Immature natural killer cell (primary cell): ENCODE data around the gene ARIH1. TPM values are rescaled to one million over a fixed set of nuclear protein-coding genes. Genes with fewer than 3 reads are reported as not detected.
"Not testable (repeated sequence)": the region's sequence is repeated elsewhere in the genome, so short reads cannot be mapped to it uniquely, and the experiment has no call there.

ENCODE experiments used
- DNase-seq, 3 donors: peaks; one replicate each; pipeline ENCODE4 v3.0.0; 2022; ENCODE audit warnings: mixed read lengths in 1 of 3
- H3K27ac Mint-ChIP-seq, 6 donors: one replicate each; pipeline ENCODE4 v1.8.0; 2020; ENCODE audit warnings: mixed read lengths in 6 of 6, mild to moderate bottlenecking in 5 of 6, inconsistent platforms in 4 of 6, moderate library complexity in 3 of 6
- H3K27me3 Mint-ChIP-seq, 3 donors: one replicate each; pipeline ENCODE4 v1.8.0; 2020 to 2021; ENCODE audit warnings: low read depth in 3 of 3, mild to moderate bottlenecking in 3 of 3, mixed read lengths in 3 of 3, moderate library complexity in 3 of 3, inconsistent platforms in 1 of 3
- H3K36me3 Mint-ChIP-seq, 3 donors: one replicate each; pipeline ENCODE4 v1.8.0; 2020; ENCODE audit warnings: mixed read lengths in 3 of 3, inconsistent platforms in 2 of 3, mild to moderate bottlenecking in 2 of 3
- H3K4me1 Mint-ChIP-seq, 2 donors: one replicate each; pipeline ENCODE4 v1.8.0; 2020; ENCODE audit warnings: inconsistent platforms in 2 of 2, mild to moderate bottlenecking in 2 of 2, mixed read lengths in 2 of 2, moderate library complexity in 1 of 2
- H3K4me3 Mint-ChIP-seq, 5 donors: one replicate each; pipeline ENCODE4 v1.8.0; 2020; ENCODE audit warnings: mild to moderate bottlenecking in 5 of 5, mixed read lengths in 5 of 5, inconsistent platforms in 3 of 5, moderate library complexity in 3 of 5
- H3K9me3 Mint-ChIP-seq, 6 donors: one replicate each; pipeline ENCODE4 v1.8.0; 2020; ENCODE audit warnings: mild to moderate bottlenecking in 6 of 6, mixed read lengths in 6 of 6, inconsistent platforms in 4 of 6, moderate library complexity in 3 of 6
- polyA plus RNA-seq, 3 donors: library from polyadenylated mRNA; unstranded; fragments of 300-500 nt; fragmentation: Illumina TruSeq; gene quantifications; one replicate each; pipeline ENCODE4 v1.2.3, GENCODE V29; 2021

ARIH1 gene
- polyA plus RNA-seq, 3 donors from 2014 or later, result 5.8 to 24.3 (median 8.0) TPM

DNA sequence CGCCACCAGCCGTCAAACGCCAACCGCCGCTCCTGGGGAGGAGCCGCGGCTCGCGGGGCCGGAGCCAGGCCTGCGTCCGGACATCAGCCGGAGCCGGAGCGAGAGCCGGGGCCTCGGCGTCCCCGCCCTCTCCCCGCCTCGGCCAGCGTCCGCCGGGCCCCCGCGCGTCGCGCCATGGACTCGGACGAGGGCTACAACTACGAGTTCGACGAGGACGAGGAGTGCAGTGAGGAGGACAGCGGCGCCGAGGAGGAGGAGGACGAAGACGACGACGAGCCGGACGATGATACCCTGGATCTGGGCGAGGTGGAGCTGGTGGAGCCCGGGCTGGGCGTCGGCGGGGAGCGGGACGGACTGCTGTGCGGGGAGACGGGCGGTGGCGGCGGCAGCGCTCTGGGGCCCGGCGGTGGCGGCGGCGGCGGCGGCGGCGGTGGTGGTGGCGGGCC is 359 bp downstream of the ARIH1 start:
- Mint-ChIP-seq H3K4me3 (peak overlapping the region; percentile 90 to 98 (median 93)), H3K4me1 (peaks cover 49 to 61% of the 10 kb centered on the region in 2 donors), H3K9me3 (no peaks in the 10 kb centered on the region), H3K27me3 (peaks cover 12 to 21% (median 17%) of the 10 kb centered on the region in 3 donors), H3K36me3 (peaks cover 0 to 12% (median 0%) of the 10 kb centered on the region in 3 donors), H3K27ac (peak overlapping the region; percentile 94 to 100 (median 96))
- no peak for DNase-seq

GRCh38 chr15:72474912-72475628 is 940 bp downstream of the ARIH1 start:
- peak overlapping the region; percentile 90 to 98 (median 93) for H3K4me3 Mint-ChIP-seq
- peaks cover 51 to 62% of the 10 kb centered on the region in 2 donors for H3K4me1 Mint-ChIP-seq
- peak overlapping the region; percentile 94 to 99 (median 96) for H3K27ac Mint-ChIP-seq
- peak; percentile 75 to 82 (median 81) for DNase-seq
- H3K36me3 Mint-ChIP-seq, result peaks cover 0 to 12% (median 0%) of the 10 kb centered on the region in 3 donors
- no peaks in the 10 kb centered on the region for H3K9me3 Mint-ChIP-seq
- peaks cover 12 to 21% (median 17%) of the 10 kb centered on the region in 3 donors for H3K27me3 Mint-ChIP-seq

DNA sequence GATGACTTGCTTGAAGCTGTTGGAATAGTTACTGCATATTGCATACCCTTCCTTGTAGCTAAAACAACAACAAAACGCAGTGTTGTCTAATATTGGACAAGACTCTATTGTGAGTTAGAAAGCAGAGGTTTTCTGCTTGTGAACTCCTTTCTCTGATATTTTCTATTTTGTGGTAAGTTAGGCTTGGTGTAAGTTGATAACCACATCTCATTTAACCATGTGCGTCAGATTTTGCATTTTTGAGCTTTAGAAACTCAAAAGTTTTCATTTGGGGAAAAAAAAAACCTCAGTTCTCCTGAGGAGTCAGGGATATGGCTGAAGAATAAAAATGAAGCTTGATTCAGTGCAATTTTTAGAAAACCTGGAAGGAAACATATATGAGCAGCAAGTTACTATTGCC is 1.5 kb downstream of the ARIH1 start:
- peak overlapping the region; percentile 90 to 98 (median 93) for H3K4me3 Mint-ChIP-seq
- peaks cover 0 to 12% (median 0%) of the 10 kb centered on the region in 3 donors for H3K36me3 Mint-ChIP-seq
- peaks cover 56 to 68% of the 10 kb centered on the region in 2 donors for H3K4me1 Mint-ChIP-seq
- H3K27me3 Mint-ChIP-seq, result peaks cover 12 to 21% (median 17%) of the 10 kb centered on the region in 3 donors
- peak overlapping the region; percentile 94 to 99 (median 96) for H3K27ac Mint-ChIP-seq
- H3K9me3 Mint-ChIP-seq, result no peaks in the 10 kb centered on the region
- DNase-seq, result no peak

DNA sequence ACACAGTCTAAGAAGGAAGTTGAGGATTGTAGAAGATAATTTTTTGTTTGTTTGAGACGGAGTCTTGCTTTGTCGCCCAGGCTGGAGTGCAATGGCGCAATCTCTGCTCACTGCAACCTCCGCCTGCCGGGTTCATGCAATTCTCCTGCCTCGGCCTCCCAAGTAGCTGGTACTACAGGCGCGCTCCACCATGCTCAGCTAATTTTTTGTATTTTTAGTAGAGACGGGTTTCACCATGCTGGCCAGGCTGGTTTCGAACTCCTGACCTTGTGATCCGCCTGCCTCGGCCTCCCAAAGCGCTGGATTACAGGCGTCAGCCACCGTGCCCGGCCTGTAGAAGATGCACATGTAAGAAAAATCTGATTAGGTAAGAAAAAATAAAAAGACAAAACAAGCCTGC is 2.2 kb downstream of the ARIH1 start:
- H3K36me3 Mint-ChIP-seq, DNase-seq, H3K9me3 Mint-ChIP-seq: not testable (repeated sequence)
- peak overlapping the region; percentile 57 to 88 (median 83) for H3K27ac Mint-ChIP-seq
- peaks cover 12 to 21% (median 17%) of the 10 kb centered on the region in 3 donors for H3K27me3 Mint-ChIP-seq
- peak overlapping the region; percentile 62 to 98 (median 93) for H3K4me3 Mint-ChIP-seq
- H3K4me1 Mint-ChIP-seq, result peaks cover 62 to 75% of the 10 kb centered on the region in 2 donors

DNA sequence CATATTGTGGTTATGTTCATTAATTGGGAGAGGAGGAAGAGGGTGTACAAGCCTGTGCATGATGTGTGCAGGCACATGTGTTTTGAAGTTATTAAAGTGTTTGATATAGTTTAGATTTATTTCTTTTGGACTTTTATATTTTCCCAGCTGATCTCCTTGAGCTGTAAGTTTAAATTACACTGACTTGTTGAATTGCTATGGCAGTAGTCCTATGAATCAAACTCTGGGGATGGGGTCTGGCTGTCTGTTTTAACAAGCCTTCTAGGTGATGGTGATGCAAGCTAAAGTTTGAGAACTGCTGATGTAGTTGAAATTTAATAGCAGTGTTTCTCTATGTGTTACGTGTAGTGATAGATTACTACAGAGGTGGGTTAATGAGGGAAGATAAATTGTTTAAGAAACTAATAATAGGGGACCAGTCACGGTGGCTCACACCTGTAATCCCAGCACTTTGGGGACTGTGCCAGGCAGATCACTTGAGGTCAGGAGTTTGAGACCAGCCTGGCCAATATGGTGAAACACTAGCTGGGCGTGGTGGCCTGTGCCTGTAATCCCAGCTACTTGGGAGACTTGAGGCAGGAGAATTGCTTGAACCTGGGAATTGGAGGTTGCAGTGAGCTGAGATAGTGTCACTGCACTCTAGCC is 7.0 kb downstream of the ARIH1 start:
- Mint-ChIP-seq H3K4me3 (peak overlapping the region in 1 of 5 donors; percentile 50), H3K27ac (peak overlapping the region in 3 of 6 donors; percentile 8 to 79 (median 52)), H3K36me3 (peaks cover 0 to 14% (median 0%) of the 10 kb centered on the region in 3 donors), H3K9me3 (no peaks in the 10 kb centered on the region), H3K27me3 (no peaks in the 10 kb centered on the region), H3K4me1 (peaks cover 76 to 94% of the 10 kb centered on the region in 2 donors)
- no peak for DNase-seq

DNA sequence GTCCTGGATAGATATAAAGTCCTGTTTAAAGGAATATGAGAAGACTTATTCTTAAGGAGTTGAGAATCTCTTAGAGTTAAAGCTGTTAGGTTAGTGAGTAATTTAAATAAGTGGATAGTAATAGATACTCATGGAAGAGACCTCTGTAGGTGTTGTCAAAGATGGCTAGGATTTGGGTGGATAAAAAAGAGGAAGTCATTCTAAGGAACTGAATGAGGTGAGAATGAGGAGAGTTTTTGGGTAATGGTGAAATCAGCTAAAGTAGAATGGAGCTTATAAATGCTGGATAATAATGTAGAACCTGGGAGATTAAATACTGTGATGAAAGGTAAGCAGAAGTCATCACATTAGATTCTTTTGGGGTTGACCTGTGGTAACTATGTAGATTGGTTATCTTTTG is 8.1 kb downstream of the ARIH1 start:
- no peak for DNase-seq
- peak overlapping the region in 4 of 6 donors; percentile 2 to 57 (median 20) for H3K27ac Mint-ChIP-seq
- peak overlapping the region in 1 of 5 donors; percentile 35 for H3K4me3 Mint-ChIP-seq
- no peaks in the 10 kb centered on the region for H3K9me3 Mint-ChIP-seq
- H3K36me3 Mint-ChIP-seq, result peaks cover 0 to 9% (median 0%) of the 10 kb centered on the region in 3 donors
- H3K27me3 Mint-ChIP-seq, result no peaks in the 10 kb centered on the region
- peaks cover 69 to 89% of the 10 kb centered on the region in 2 donors for H3K4me1 Mint-ChIP-seq

DNA sequence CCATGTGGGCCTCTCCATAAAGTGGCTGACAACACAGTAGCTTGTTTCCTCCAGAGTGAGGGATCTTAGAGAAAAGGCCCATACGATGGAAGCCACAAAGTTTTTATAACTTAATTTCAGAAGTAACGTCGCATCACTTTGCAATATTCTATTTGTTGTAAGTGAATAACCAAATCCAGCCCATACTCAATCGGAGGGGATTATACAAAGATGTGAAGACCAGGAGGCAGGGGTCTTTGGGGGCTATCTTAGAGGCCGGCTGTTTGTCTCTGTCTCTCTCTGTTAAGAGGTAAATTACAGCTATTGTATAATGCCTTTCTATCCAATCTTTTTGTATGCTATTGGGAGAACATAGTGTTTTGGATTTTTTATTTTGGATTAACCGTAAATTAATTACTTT is 9.1 kb downstream of the ARIH1 start:
- H3K4me1 Mint-ChIP-seq, result peaks cover 73 to 89% of the 10 kb centered on the region in 2 donors
- no peaks in the 10 kb centered on the region for H3K27me3 Mint-ChIP-seq
- peaks cover 0 to 9% (median 0%) of the 10 kb centered on the region in 3 donors for H3K36me3 Mint-ChIP-seq
- H3K4me3 Mint-ChIP-seq, result peak overlapping the region in 1 of 5 donors; percentile 38
- no peak for DNase-seq
- H3K9me3 Mint-ChIP-seq, result no peaks in the 10 kb centered on the region
- H3K27ac Mint-ChIP-seq, result peak overlapping the region in 1 of 6 donors; percentile 9

DNA sequence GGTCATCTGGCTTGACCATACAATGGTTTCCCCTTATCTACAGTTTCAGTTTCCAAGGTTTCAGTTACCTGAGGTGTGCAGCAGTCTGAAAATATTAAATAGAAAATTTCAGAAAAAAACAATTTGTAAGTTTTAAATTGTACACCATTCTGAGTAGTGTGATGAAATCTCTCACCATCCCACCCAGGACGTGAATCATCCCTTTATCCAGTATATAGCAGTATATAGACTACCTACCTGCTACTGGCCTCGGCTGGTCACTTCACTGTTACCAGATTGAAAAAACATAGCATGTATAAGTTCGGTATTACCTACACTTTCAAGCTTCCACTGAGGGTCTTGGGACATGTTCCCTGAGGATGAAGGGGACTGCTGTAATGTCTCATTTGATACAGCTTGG is 12.0 kb downstream of the ARIH1 start:
- Mint-ChIP-seq H3K4me3 (no peak overlapping the region), H3K4me1 (peaks cover 73 to 92% of the 10 kb centered on the region in 2 donors), H3K36me3 (peaks cover 0 to 5% (median 0%) of the 10 kb centered on the region in 3 donors), H3K27ac (no peak overlapping the region), H3K27me3 (peaks cover 0 to 3% (median 2%) of the 10 kb centered on the region in 3 donors), H3K9me3 (no peaks in the 10 kb centered on the region)
- DNase-seq, result no peak

DNA sequence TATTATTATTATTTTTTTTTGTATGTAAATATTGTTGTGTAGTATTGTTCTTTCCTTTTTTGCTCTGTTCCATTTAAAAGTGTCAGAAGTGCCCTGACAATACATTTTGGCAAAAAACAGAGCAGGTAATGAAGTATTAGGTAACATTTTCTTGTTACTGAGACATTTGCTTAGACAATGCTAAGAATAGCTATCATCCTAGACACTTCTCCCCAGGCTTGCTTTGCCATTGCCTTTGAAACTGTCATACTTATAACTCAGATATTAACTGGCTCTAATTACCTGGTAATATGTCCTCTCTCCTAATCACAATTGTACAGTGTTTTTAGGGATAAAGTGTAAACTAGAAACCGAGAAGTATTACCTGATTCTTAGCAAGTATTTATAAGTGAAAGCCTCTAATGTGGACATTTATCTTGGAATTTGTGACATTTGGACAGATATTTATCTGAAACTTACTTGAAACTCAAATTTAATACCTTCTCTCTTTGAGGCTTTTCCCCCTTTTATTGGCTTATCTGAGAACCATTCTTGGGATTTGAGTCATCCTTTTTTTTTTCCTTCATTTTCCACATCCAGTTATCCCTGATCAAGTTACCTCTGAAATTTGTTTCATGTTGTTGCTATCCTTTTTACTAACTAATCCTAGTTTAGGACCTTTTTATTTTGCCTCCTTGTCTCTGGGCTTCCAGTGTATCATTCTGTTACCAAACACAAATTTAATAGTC is 13.1 kb downstream of the ARIH1 start:
- H3K4me1 Mint-ChIP-seq, result peaks cover 70 to 94% of the 10 kb centered on the region in 2 donors
- H3K27me3 Mint-ChIP-seq, result peaks cover 0 to 3% (median 2%) of the 10 kb centered on the region in 3 donors
- H3K36me3 Mint-ChIP-seq, result peaks cover 0 to 5% (median 0%) of the 10 kb centered on the region in 3 donors
- H3K27ac Mint-ChIP-seq, result peak overlapping the region in 2 of 6 donors; percentile 2 to 48
- DNase-seq, result no peak
- H3K9me3 Mint-ChIP-seq, result no peaks in the 10 kb centered on the region
- H3K4me3 Mint-ChIP-seq, result no peak overlapping the region

DNA sequence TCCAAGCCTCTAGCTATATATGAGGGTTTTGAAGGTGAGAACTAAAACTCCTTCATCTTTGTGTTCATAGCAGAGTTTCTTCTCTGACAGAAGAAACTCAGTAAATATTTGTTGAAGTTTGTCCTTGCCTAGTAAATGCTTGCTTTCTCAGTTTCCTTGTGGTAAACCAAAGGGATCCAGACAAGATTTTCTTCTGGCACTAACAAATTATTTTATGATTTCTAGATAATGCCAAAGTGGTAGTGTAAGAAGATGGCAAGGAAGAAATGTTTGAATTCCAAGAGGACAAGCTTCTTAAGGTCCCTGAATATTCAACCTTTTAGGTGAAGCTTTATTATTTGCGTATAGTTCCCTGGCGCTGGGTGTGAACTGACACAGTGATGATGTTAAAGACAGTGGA is 14.4 kb downstream of the ARIH1 start:
- peaks cover 64 to 89% of the 10 kb centered on the region in 2 donors for H3K4me1 Mint-ChIP-seq
- no peak overlapping the region for H3K27ac Mint-ChIP-seq
- H3K36me3 Mint-ChIP-seq, result peaks cover 0 to 5% (median 0%) of the 10 kb centered on the region in 3 donors
- DNase-seq, result no peak
- peaks cover 0 to 3% (median 2%) of the 10 kb centered on the region in 3 donors for H3K27me3 Mint-ChIP-seq
- no peaks in the 10 kb centered on the region for H3K9me3 Mint-ChIP-seq
- no peak overlapping the region for H3K4me3 Mint-ChIP-seq

GRCh38 chr15:72489943-72490554 is 15.9 kb downstream of the ARIH1 start:
- Mint-ChIP-seq H3K9me3 (no peaks in the 10 kb centered on the region), H3K36me3 (peaks cover 0 to 2% (median 0%) of the 10 kb centered on the region in 3 donors), H3K4me3 (no peak overlapping the region), H3K27ac (peak overlapping the region in 1 of 6 donors; percentile 19), H3K4me1 (peaks cover 64 to 90% of the 10 kb centered on the region in 2 donors), H3K27me3 (peaks cover 0 to 3% (median 2%) of the 10 kb centered on the region in 3 donors)
- no peak for DNase-seq

GRCh38 chr15:72491768-72492167 is 17.6 kb downstream of the ARIH1 start:
- Mint-ChIP-seq H3K27me3 (peaks cover 2 to 3% (median 2%) of the 10 kb centered on the region in 3 donors), H3K27ac (peak overlapping the region in 1 of 6 donors; percentile 43), H3K9me3 (no peaks in the 10 kb centered on the region), H3K4me1 (peaks cover 70 to 91% of the 10 kb centered on the region in 2 donors), H3K36me3 (no peaks in the 10 kb centered on the region), H3K4me3 (no peak overlapping the region)
- no peak for DNase-seq

GRCh38 chr15:72492733-72493132 is 18.6 kb downstream of the ARIH1 start:
- H3K9me3 Mint-ChIP-seq, result no peaks in the 10 kb centered on the region
- no peak overlapping the region for H3K4me3 Mint-ChIP-seq
- peaks cover 71 to 92% of the 10 kb centered on the region in 2 donors for H3K4me1 Mint-ChIP-seq
- peak overlapping the region in 1 of 6 donors; percentile 60 for H3K27ac Mint-ChIP-seq
- H3K27me3 Mint-ChIP-seq, result peaks cover 2 to 4% (median 3%) of the 10 kb centered on the region in 3 donors
- H3K36me3 Mint-ChIP-seq, result no peaks in the 10 kb centered on the region
- no peak for DNase-seq
